ENCODE measurements around the gene KLF1.
"Not testable (repeated sequence)": the region's sequence is repeated elsewhere in the genome, so short reads cannot be mapped to it uniquely, and the experiment has no call there.

Gene KLF1

GRCh38 chr19:12912571-12912970, 25.6 kb upstream of the KLF1 start:
- Mint-ChIP-seq H3K36me3 (no peaks in the 10 kb centered on the region), H3K4me3 (no peak overlapping the region), H3K27me3 (no peaks in the 10 kb centered on the region), H3K27ac (no peak overlapping the region), H3K9me3 (no peaks in the 10 kb centered on the region), H3K4me1 (peaks cover 30% of the 10 kb centered on the region)

- H3K27me3 Mint-ChIP-seq: no peaks in the 10 kb centered on the region
- no peak overlapping the region for H3K4me3 Mint-ChIP-seq
- no peaks in the 10 kb centered on the region for H3K4me1 Mint-ChIP-seq
These were observed 20.2 kb upstream of the KLF1 start for GRCh38 chr19:12907166-12907565.

GRCh38 chr19:12899891-12900518, 13.0 kb upstream of the KLF1 start:
- Mint-ChIP-seq H3K27me3 (no peaks in the 10 kb centered on the region), H3K4me1 (no peaks in the 10 kb centered on the region), H3K4me3 (no peak overlapping the region), H3K9me3 (no peaks in the 10 kb centered on the region), H3K27ac (no peak overlapping the region), H3K36me3 (peaks cover under 1% of the 10 kb centered on the region)

More at GRCh38 chr19:12907166-12907565, 20.2 kb upstream of the KLF1 start:
- Mint-ChIP-seq H3K9me3 (no peaks in the 10 kb centered on the region), H3K27ac (no peak overlapping the region), H3K36me3 (no peaks in the 10 kb centered on the region)

- Mint-ChIP-seq H3K4me3 (no peak overlapping the region), H3K36me3 (peaks cover 5% of the 10 kb centered on the region), H3K27me3 (no peaks in the 10 kb centered on the region), H3K4me1 (peaks cover 4% of the 10 kb centered on the region), H3K9me3 (no peaks in the 10 kb centered on the region), H3K27ac (no peak overlapping the region)
These were observed 9.5 kb upstream of the KLF1 start for GRCh38 chr19:12896460-12896859.

- H3K27ac Mint-ChIP-seq: no peak overlapping the region
- H3K36me3 Mint-ChIP-seq: peaks cover 9% of the 10 kb centered on the region
- H3K9me3 Mint-ChIP-seq: no peaks in the 10 kb centered on the region
- no peaks in the 10 kb centered on the region for H3K27me3 Mint-ChIP-seq
- peaks cover 17% of the 10 kb centered on the region for H3K4me1 Mint-ChIP-seq
- H3K4me3 Mint-ChIP-seq: peak overlapping the region; percentile 100
These were observed 6.6 kb upstream of the KLF1 start for GRCh38 chr19:12893582-12893981.

- no peak overlapping the region for H3K27ac Mint-ChIP-seq
- H3K27me3 Mint-ChIP-seq: no peaks in the 10 kb centered on the region
- H3K36me3 Mint-ChIP-seq: peaks cover 9% of the 10 kb centered on the region
- peak overlapping the region; percentile 100 for H3K4me3 Mint-ChIP-seq
- no peaks in the 10 kb centered on the region for H3K9me3 Mint-ChIP-seq
- peaks cover 19% of the 10 kb centered on the region for H3K4me1 Mint-ChIP-seq
These were observed 4.6 kb upstream of the KLF1 start for GRCh38 chr19:12891553-12892021.

- peak within 1 kb of the TSS; percentile 91 for H3K27ac Mint-ChIP-seq
- peaks cover 21% of the 10 kb centered on the region for H3K4me1 Mint-ChIP-seq
- H3K27me3 Mint-ChIP-seq: no peaks in the 10 kb centered on the region
- peaks cover 9% of the 10 kb centered on the region for H3K36me3 Mint-ChIP-seq
- peak within 1 kb of the TSS; percentile 100 for H3K4me3 Mint-ChIP-seq
- H3K9me3 Mint-ChIP-seq: no peaks in the 10 kb centered on the region
These were observed 4.0 kb upstream of the KLF1 start, which contains the start of gene GCDH for GRCh38 chr19:12890787-12891552. Gene GCDH (plus strand): TSS chr19:12891160. CDS start chr19:12891305, 145 bp downstream.

- H3K36me3 Mint-ChIP-seq, H3K27me3 Mint-ChIP-seq, H3K9me3 Mint-ChIP-seq: not testable (repeated sequence)
- H3K4me1 Mint-ChIP-seq: peaks cover 21% of the 10 kb centered on the region
- H3K4me3 Mint-ChIP-seq: peak overlapping the region; percentile 100
- peak overlapping the region; percentile 91 for H3K27ac Mint-ChIP-seq
These were observed 3.3 kb upstream of the KLF1 start for GRCh38 chr19:12890299-12890786.

- peaks cover 3% of the 10 kb centered on the region for H3K36me3 Mint-ChIP-seq
- no peaks in the 10 kb centered on the region for H3K9me3 Mint-ChIP-seq
- peaks cover 27% of the 10 kb centered on the region for H3K4me1 Mint-ChIP-seq
- H3K4me3 Mint-ChIP-seq: no peak overlapping the region
- H3K27me3 Mint-ChIP-seq: no peaks in the 10 kb centered on the region
- H3K27ac Mint-ChIP-seq: no peak overlapping the region
These were observed 1.1 kb upstream of the KLF1 start for GRCh38 chr19:12888006-12888603.

- H3K9me3 Mint-ChIP-seq: no peaks in the 10 kb centered on the region
- H3K27me3 Mint-ChIP-seq: no peaks in the 10 kb centered on the region
- H3K4me3 Mint-ChIP-seq: peak overlapping the region; percentile 59
- peaks cover 23% of the 10 kb centered on the region for H3K4me1 Mint-ChIP-seq
- H3K36me3 Mint-ChIP-seq: peaks cover 3% of the 10 kb centered on the region
- no peak overlapping the region for H3K27ac Mint-ChIP-seq
These were observed 391 bp downstream of the KLF1 start for GRCh38 chr19:12886651-12886968.

GRCh38 chr19:12885749-12886650, 1.0 kb downstream of the KLF1 start:
- H3K36me3 Mint-ChIP-seq: peaks cover 1% of the 10 kb centered on the region
- H3K27me3 Mint-ChIP-seq: no peaks in the 10 kb centered on the region
- no peak overlapping the region for H3K27ac Mint-ChIP-seq
- H3K9me3 Mint-ChIP-seq: no peaks in the 10 kb centered on the region
- peak overlapping the region; percentile 59 for H3K4me3 Mint-ChIP-seq
- H3K4me1 Mint-ChIP-seq: peaks cover 21% of the 10 kb centered on the region

GRCh38 chr19:12884926-12885748, 1.9 kb downstream of the KLF1 start:
- Mint-ChIP-seq H3K36me3 (no peaks in the 10 kb centered on the region), H3K27ac (peak overlapping the region; percentile 79), H3K27me3 (no peaks in the 10 kb centered on the region), H3K4me1 (peaks cover 21% of the 10 kb centered on the region), H3K9me3 (no peaks in the 10 kb centered on the region), H3K4me3 (peak overlapping the region; percentile 89)

- Mint-ChIP-seq H3K36me3 (no peaks in the 10 kb centered on the region), H3K27ac (no peak overlapping the region), H3K4me1 (peaks cover 26% of the 10 kb centered on the region)
These were observed 2.4 kb downstream of the KLF1 start for GRCh38 chr19:12884627-12884925.

GRCh38 chr19:12884202-12884601, 2.8 kb downstream of the KLF1 start:
- no peaks in the 10 kb centered on the region for H3K27me3 Mint-ChIP-seq
- no peaks in the 10 kb centered on the region for H3K9me3 Mint-ChIP-seq
- no peaks in the 10 kb centered on the region for H3K36me3 Mint-ChIP-seq
- no peak overlapping the region for H3K4me3 Mint-ChIP-seq
- no peak overlapping the region for H3K27ac Mint-ChIP-seq
- peaks cover 27% of the 10 kb centered on the region for H3K4me1 Mint-ChIP-seq

More at GRCh38 chr19:12884627-12884925, 2.4 kb downstream of the KLF1 start:
- no peaks in the 10 kb centered on the region for H3K9me3 Mint-ChIP-seq
- H3K4me3 Mint-ChIP-seq: peak overlapping the region; percentile 89
- no peaks in the 10 kb centered on the region for H3K27me3 Mint-ChIP-seq
